ENCODE results near the gene ATAD3C. TPM values are rescaled to one million over a fixed set of nuclear protein-coding genes. Genes with fewer than 3 reads are reported as not detected.
"Not testable (repeated sequence)": the region's sequence is repeated elsewhere in the genome, so short reads cannot be mapped to it uniquely, and the experiment has no call there.

Gene ATAD3C
- 1 to 10 TPM; 1.4 to 3.1 (median 2.0) TPM for polyA plus RNA-seq (ENCODE audit: insufficient read length in 3 of 3)

GRCh38 chr1:1449099-1449739, at the start of gene ATAD3C:
TSS of gene ATAD3C (plus strand) at chr1:1449689. CDS start at chr1:1450684, 995 bp downstream.
- DNase-seq (ENCODE audit: low read depth in 3 of 3, low spot score in 2 of 3): no peak

- no peak for DNase-seq (ENCODE audit: low read depth in 3 of 3, low spot score in 2 of 3)
Observed at GRCh38 chr1:1399872-1400575, 49.5 kb upstream of the ATAD3C start.

GRCh38 chr1:1400576-1401456, 48.7 kb upstream of the ATAD3C start:
- DNase-seq (ENCODE audit: low read depth in 3 of 3, low spot score in 2 of 3): no peak

DNA sequence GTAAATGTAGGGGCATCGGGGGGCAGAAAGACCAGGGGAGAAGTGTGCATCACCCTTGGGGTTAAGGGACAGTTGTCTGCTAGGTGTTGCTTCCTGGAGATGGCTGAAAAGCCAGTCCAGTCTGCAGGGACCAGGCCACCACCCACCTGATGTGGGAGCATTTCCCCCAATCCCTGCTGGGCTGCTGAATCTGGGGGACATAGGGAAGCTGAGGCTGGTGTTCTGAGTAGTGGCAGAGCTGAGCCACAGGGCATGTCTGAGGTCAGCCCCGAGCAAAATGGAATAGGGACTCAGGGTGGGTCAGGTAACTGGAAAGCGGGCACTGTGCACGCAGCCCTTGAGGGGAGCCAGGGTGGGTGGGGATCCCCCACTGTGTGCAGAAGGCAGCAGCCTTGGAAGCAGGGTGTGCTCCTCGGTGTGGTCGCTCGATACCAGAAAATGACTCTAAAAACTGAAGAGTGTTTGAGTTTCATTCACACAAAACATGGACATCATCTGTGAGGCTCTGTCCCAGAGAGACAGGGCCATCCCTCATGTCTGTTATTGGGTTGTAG, 48.0 kb upstream of the ATAD3C start:
- no peak for DNase-seq (ENCODE audit: low read depth in 3 of 3, low spot score in 2 of 3)

- no peak for DNase-seq (ENCODE audit: low read depth in 3 of 3, low spot score in 2 of 3)
Observed at GRCh38 chr1:1402072-1402900, 47.2 kb upstream of the ATAD3C start.

DNA sequence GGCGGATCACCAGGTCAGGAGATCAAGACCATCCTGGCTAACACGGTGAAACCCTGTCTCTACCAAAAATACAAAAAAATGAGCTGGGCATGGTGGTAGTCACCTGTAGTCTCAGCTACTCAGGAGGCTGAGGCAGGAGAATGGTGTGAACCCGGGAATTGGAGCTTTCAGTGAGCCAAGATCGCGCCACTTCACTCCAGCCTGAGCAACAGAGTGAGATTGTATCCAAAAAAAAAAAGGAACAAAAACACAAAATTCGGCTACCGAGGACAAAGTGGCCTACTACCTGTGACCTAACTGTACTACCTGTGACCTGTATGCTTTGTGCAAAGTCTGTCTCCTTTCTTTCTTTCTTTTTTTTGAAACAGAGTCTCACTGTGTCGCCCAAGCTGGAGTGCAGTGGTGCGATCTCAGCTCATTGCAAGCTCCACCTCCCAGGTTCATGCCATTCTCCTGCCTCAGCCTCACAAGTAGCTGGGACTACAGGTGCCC, 46.5 kb upstream of the ATAD3C start:
- DNase-seq (ENCODE audit: low read depth in 3 of 3, low spot score in 2 of 3): not testable (repeated sequence)

- no peak for DNase-seq (ENCODE audit: low read depth in 3 of 3, low spot score in 2 of 3)
Observed at GRCh38 chr1:1403653-1404052, 45.8 kb upstream of the ATAD3C start.

DNA sequence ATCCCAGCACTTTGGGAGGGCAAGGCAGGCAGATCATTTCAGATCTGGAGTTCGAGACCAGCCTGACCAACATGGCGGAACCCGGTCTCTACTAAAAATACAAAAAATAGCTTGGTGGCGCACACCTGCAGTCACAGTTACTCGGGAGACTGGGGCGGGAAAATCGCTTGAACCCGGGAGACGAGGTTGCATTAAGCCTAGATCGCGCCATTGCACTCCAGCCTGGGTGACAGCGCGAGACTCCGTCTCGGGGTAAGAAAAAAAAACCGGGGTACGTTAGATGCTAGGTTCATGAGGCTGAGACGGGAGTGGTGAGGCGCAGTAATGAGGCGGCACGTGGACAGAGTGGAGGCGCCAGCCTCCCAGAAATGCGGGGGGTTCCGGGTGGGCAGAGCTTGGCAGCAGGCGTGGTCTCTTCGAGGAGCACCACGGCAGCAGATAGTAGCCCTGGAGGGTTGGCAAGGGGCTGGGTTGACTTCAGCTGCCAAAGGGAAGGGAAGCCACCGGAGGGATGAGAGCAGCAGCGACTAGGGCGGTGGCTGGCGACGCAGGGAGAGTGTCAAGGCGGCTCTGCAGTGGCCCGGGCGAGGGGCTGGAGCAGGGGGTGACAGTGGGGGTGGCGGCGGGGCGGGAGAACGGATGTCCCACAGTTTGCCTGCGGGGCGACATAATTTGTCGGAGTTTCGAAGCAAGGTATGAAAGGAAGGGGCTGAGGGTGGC, 43.2 kb upstream of the ATAD3C start:
- DNase-seq (ENCODE audit: low read depth in 3 of 3, low spot score in 2 of 3): no peak

DNA sequence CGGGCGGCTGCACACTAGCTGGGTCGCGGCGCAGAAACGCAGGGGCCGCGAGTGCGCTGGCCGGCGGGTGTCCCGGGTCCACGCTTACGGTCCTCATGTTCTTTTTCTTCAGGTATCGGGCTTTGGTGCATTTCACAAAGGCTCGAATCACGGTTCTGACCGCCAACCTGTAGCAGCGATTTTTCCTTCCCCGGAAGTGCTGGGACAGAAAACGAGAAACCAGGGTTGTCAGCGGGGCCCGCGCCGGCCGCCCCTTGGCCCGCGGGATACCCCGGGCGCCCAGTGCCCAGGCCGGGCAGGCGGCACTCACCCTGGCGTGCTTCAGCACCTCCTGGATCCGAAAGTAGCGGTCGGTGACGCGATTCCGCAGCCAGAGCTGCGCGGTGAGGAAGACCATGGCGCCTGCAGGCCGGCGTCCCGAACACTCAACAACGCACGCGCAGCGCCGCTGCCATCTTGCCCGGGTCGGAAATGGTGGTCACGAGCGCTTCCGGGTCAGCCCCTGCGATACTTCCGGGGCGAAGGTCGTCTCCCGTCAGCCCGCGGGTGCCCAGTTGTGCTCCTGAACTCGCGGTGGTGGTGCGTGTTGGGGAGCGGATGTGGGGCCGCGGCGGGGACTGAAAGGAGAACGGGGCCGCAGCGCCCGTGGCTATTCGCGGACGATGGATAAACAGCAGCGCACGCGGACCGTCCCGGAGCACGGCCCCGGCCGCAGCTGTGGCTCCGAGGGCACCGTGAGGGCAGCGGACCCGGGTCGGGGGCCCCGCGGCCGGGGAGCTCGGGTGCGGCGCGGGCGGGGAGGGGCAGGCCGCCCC, 42.5 kb upstream of the ATAD3C start, which contains the start of gene MRPL20:
Gene MRPL20 (minus strand): TSS at position 473 of the 815 bp plus-strand sequence. CDS start 76 bp downstream, at position 397.
- DNase-seq (ENCODE audit: low read depth in 3 of 3, low spot score in 2 of 3): peak; percentile 80 to 89 (median 85)

- no peak for DNase-seq (ENCODE audit: low read depth in 3 of 3, low spot score in 2 of 3)
Observed at GRCh38 chr1:1407636-1408318, 41.7 kb upstream of the ATAD3C start.

GRCh38 chr1:1410238-1410637, 39.3 kb upstream of the ATAD3C start:
- DNase-seq (ENCODE audit: low read depth in 3 of 3, low spot score in 2 of 3): not testable (repeated sequence)

DNA sequence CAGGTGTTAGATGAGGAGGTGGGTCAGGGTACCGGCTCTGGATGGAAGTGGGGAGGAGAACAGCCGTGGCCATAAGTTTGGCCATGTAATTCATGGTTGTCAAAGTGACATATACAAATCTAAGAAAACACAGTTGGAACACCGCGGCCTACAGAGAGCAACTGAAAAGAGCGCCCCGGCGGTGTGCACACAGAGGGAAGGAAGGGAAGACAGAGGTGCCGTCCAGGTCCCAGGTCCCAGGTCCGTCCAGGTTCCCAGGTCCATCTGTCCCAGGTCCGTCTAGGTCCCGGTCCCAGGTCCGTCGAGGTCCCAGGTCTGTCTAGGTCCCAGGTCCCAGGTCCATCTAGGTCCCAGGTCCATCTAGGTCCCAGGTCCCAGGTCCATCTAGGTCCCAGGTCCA, 37.9 kb upstream of the ATAD3C start:
- no peak for DNase-seq (ENCODE audit: low read depth in 3 of 3, low spot score in 2 of 3)

- DNase-seq (ENCODE audit: low read depth in 3 of 3, low spot score in 2 of 3): not testable (repeated sequence)
Observed at GRCh38 chr1:1412311-1412902, 37.1 kb upstream of the ATAD3C start.

DNA sequence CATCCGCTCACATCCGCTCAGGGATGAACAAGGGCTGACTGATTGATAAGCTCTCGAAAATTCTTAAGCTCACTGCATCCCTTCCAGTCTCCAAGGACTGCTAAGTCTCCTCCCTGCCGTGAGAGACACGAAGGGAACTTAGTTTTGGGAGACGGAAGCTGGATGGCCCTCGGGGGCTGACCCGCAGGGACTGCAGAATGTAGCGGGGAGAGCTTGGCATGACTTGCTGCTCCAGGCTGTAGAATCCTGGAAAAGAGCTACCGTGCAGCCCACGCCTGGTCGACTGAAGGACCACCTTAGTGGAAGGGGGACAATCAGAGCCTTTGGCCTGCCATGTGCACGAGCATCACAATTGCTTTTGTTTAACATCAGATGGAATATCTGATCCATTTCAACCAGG, 33.7 kb upstream of the ATAD3C start:
- no peak for DNase-seq (ENCODE audit: low read depth in 3 of 3, low spot score in 2 of 3)

- not testable (repeated sequence) for DNase-seq (ENCODE audit: low read depth in 3 of 3, low spot score in 2 of 3)
Observed at GRCh38 chr1:1417396-1417795, 32.1 kb upstream of the ATAD3C start.

GRCh38 chr1:1417825-1418463, 31.5 kb upstream of the ATAD3C start:
- not testable (repeated sequence) for DNase-seq (ENCODE audit: low read depth in 3 of 3, low spot score in 2 of 3)

Data from right renal cortex interstitium (tissue), 3 donors.